ENCODE results near the gene PLAGL2. TPM values are rescaled to one million over a fixed set of nuclear protein-coding genes. Genes with fewer than 3 reads are reported as not detected.

PLAGL2 gene
- total RNA-seq, 1 experiment from 2014 or later: 40.6 TPM

- TF ChIP-seq TCF7L2 (IDR thresholded peaks at IDR 0.05; ENCODE audit: low read depth, low read length): no peak
- in situ Hi-C loops (cut with HindIII; ENCODE audit: low pct_unique_long_range_greater_than_20kb, low sequenced_read_pairs) (no loop called here), intact Hi-C loops (cut with micrococcal nuclease; ENCODE audit: unreplicated experiment) (no loop called here)
- peaks cover 34% of the 10 kb centered on the region for H3K4me1 ChIP-seq (ENCODE audit: control insufficient read depth, insufficient read depth, low read length)
- H3K9me3 ChIP-seq (ENCODE audit: control insufficient read depth, insufficient read depth, low read depth, low read length): no peaks in the 10 kb centered on the region
- ChIA-PET POLR2A (interaction anchor here (0.5 kb wide), 1 partner anchor 15 kb away, joined by 7 read pairs; no protein-coding TSS in a partner anchor), CTCF (no interaction called here)
- ATAC-seq: no peak
- H3K4me3 ChIP-seq (ENCODE audit: low read depth in 2 of 2, low read length in 2 of 2): no peak overlapping the region
- H3K27me3 ChIP-seq (ENCODE audit: control insufficient read depth, insufficient read depth, low read length): no peaks in the 10 kb centered on the region
- DNase-seq (ENCODE audit: low read depth, low spot score): no peak
- peaks cover 8% of the 10 kb centered on the region for H3K36me3 ChIP-seq (ENCODE audit: control insufficient read depth, insufficient read depth, low read length)
- H3K27ac ChIP-seq (ENCODE audit: low read length): peak overlapping the region; percentile 18; the same call in 1 of the 2 replicates
- no TSS peak for BruUV-seq (replicated peaks)
Observed at GRCh38 chr20:32204205-32205109, 3.1 kb downstream of the PLAGL2 start.

GRCh38 chr20:32203356-32204204, 4.0 kb downstream of the PLAGL2 start:
- peaks cover 13% of the 10 kb centered on the region for H3K36me3 ChIP-seq (ENCODE audit: control insufficient read depth, insufficient read depth, low read length)
- no peaks in the 10 kb centered on the region for H3K27me3 ChIP-seq (ENCODE audit: control insufficient read depth, insufficient read depth, low read length)
- in situ Hi-C loops (cut with HindIII; ENCODE audit: low pct_unique_long_range_greater_than_20kb, low sequenced_read_pairs): no loop called here
- intact Hi-C loops (cut with micrococcal nuclease; ENCODE audit: unreplicated experiment): no loop called here
- no TSS peak for BruUV-seq (replicated peaks)
- H3K4me1 ChIP-seq (ENCODE audit: control insufficient read depth, insufficient read depth, low read length): peaks cover 26% of the 10 kb centered on the region
- no peaks in the 10 kb centered on the region for H3K9me3 ChIP-seq (ENCODE audit: control insufficient read depth, insufficient read depth, low read depth, low read length)
- DNase-seq (ENCODE audit: low read depth, low spot score) (no peak), ATAC-seq (no peak)
- no peak for TF ChIP-seq SIN3A (IDR thresholded peaks at IDR 0.05; ENCODE audit: borderline replicate concordance, insufficient read depth, low read depth, low read length)
- TF ChIP-seq, protein P1, sequence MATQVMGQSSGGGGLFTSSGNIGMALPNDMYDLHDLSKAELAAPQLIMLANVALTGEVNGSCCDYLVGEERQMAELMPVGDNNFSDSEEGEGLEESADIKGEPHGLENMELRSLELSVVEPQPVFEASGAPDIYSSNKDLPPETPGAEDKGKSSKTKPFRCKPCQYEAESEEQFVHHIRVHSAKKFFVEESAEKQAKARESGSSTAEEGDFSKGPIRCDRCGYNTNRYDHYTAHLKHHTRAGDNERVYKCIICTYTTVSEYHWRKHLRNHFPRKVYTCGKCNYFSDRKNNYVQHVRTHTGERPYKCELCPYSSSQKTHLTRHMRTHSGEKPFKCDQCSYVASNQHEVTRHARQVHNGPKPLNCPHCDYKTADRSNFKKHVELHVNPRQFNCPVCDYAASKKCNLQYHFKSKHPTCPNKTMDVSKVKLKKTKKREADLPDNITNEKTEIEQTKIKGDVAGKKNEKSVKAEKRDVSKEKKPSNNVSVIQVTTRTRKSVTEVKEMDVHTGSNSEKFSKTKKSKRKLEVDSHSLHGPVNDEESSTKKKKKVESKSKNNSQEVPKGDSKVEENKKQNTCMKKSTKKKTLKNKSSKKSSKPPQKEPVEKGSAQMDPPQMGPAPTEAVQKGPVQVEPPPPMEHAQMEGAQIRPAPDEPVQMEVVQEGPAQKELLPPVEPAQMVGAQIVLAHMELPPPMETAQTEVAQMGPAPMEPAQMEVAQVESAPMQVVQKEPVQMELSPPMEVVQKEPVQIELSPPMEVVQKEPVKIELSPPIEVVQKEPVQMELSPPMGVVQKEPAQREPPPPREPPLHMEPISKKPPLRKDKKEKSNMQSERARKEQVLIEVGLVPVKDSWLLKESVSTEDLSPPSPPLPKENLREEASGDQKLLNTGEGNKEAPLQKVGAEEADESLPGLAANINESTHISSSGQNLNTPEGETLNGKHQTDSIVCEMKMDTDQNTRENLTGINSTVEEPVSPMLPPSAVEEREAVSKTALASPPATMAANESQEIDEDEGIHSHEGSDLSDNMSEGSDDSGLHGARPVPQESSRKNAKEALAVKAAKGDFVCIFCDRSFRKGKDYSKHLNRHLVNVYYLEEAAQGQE (IDR thresholded peaks at IDR 0.05; ENCODE audit: insufficient read depth in 1 of 2, low read depth in 2 of 2, low read length in 1 of 2): no peak
- no peak for TF ChIP-seq POLR2AphosphoS5 (IDR thresholded peaks at IDR 0.05; ENCODE audit: low read depth, low read length)
- TF ChIP-seq, protein P2, sequence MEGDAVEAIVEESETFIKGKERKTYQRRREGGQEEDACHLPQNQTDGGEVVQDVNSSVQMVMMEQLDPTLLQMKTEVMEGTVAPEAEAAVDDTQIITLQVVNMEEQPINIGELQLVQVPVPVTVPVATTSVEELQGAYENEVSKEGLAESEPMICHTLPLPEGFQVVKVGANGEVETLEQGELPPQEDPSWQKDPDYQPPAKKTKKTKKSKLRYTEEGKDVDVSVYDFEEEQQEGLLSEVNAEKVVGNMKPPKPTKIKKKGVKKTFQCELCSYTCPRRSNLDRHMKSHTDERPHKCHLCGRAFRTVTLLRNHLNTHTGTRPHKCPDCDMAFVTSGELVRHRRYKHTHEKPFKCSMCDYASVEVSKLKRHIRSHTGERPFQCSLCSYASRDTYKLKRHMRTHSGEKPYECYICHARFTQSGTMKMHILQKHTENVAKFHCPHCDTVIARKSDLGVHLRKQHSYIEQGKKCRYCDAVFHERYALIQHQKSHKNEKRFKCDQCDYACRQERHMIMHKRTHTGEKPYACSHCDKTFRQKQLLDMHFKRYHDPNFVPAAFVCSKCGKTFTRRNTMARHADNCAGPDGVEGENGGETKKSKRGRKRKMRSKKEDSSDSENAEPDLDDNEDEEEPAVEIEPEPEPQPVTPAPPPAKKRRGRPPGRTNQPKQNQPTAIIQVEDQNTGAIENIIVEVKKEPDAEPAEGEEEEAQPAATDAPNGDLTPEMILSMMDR (IDR thresholded peaks at IDR 0.05): no peak
- TF ChIP-seq TCF7L2 (IDR thresholded peaks at IDR 0.05; ENCODE audit: low read depth, low read length): no peak
- POLR2A ChIA-PET: no interaction called here
- H3K27ac ChIP-seq (ENCODE audit: low read length): no peak overlapping the region
- H3K4me3 ChIP-seq (ENCODE audit: low read depth in 2 of 2, low read length in 2 of 2): no peak overlapping the region
- CTCF ChIA-PET: no interaction called here

Measured in Panc1 (cell line).